IMR-90 (cell line): ENCODE data around the gene STK25. TPM values are rescaled to one million over a fixed set of nuclear protein-coding genes. Genes with fewer than 3 reads are reported as not detected.

ENCODE experiments used
- ATAC-seq: fragments of 200-7000 bp; cut with Tn5 transposase; 2 replicates; pipeline ENCODE4 v1.9.1; 2020; ENCODE audit warnings: low read depth, mild to moderate bottlenecking, moderate library complexity
- BruUV-seq: library from RNA; stranded (reverse); fragments of 400-500 nt; replicated peaks from 2 replicates; lab custom pipeline; 2021; lab: Mats Ljungman, UMichigan
- CTCF ChIA-PET: fragments of 300-600 bp; formaldehyde crosslinking; extraction: SDS; loops from one replicate; lab custom pipeline; 2021; ENCODE audit warnings: antibody characterized with exemption; lab: Yijun Ruan, JAX
- POLR2A ChIA-PET: fragments of 300-600 bp; sonication (Branson Sonifier 250); formaldehyde crosslinking; loops from one replicate; lab custom pipeline; 2022; ENCODE audit warnings: antibody characterized with exemption; ENCODE audit not compliant: unreplicated experiment; lab: Charles Lee
- DNase-seq: peaks from one replicate; pipeline ENCODE4 v3.0.0; 2013
- H2AFZ ChIP-seq: replicated peaks from 2 replicates; pipeline ENCODE3; 2013; ENCODE audit warnings: low read length, mild to moderate bottlenecking; ENCODE audit not compliant: poor library complexity
- H2AK5ac ChIP-seq: 2 replicates; pipeline ENCODE4 v1.6.1; 2013; ENCODE audit warnings: low read depth, low read length, inconsistent platforms
- H2AK9ac ChIP-seq: replicated peaks from 2 replicates; pipeline ENCODE3; 2013; ENCODE audit warnings: mild to moderate bottlenecking, low read depth, low read length, moderate library complexity; ENCODE audit not compliant: poor library complexity
- H2BK120ac ChIP-seq: 2 replicates; pipeline ENCODE4 v1.6.1; 2013; ENCODE audit warnings: low read depth, low read length, inconsistent platforms
- H2BK15ac ChIP-seq: 3 replicates; pipeline ENCODE4 v1.6.1; 2013; ENCODE audit warnings: low read depth, low read length, inconsistent platforms
- H2BK20ac ChIP-seq: 2 replicates; pipeline ENCODE4 v1.6.1; 2013; ENCODE audit warnings: low read depth, mild to moderate bottlenecking, inconsistent platforms, low read length, moderate library complexity
- H2BK5ac ChIP-seq: 2 replicates; pipeline ENCODE4 v1.6.1; 2013; ENCODE audit warnings: mild to moderate bottlenecking, low read depth, low read length, inconsistent platforms; ENCODE audit not compliant: poor library complexity, severe bottlenecking
- H3K14ac ChIP-seq: replicated peaks from 2 replicates; pipeline ENCODE4 v1.6.1; 2013; ENCODE audit warnings: low read depth, low read length, inconsistent platforms
- H3K18ac ChIP-seq: 2 replicates; pipeline ENCODE4 v1.6.1; 2013; ENCODE audit warnings: low read depth, low read length, control low read depth
- H3K23ac ChIP-seq: 2 replicates; pipeline ENCODE4 v1.6.1; 2013; ENCODE audit warnings: low read depth, low read length, inconsistent platforms
- H3K27ac ChIP-seq: 2 replicates; pipeline ENCODE4 v1.5.1; 2013; ENCODE audit warnings: mild to moderate bottlenecking, control low read depth, low read length; ENCODE audit not compliant: insufficient read depth
- H3K27me3 ChIP-seq: 2 replicates; pipeline ENCODE4 v1.6.1; 2013; ENCODE audit warnings: low read length; ENCODE audit not compliant: control insufficient read depth, insufficient read depth
- H3K36me3 ChIP-seq: 2 replicates; pipeline ENCODE4 v1.6.1; 2013; ENCODE audit warnings: low read length, mixed read lengths; ENCODE audit not compliant: control insufficient read depth, insufficient read depth
- H3K4ac ChIP-seq: 2 replicates; pipeline ENCODE4 v1.6.1; 2013; ENCODE audit warnings: low read depth, low read length, inconsistent platforms
- H3K4me1 ChIP-seq: 2 replicates; pipeline ENCODE4 v1.6.1; 2013; ENCODE audit warnings: low read length, mixed read lengths; ENCODE audit not compliant: control insufficient read depth, insufficient read depth
- H3K4me2 ChIP-seq: 2 replicates; pipeline ENCODE4 v1.6.1; 2013; ENCODE audit warnings: low read depth, mild to moderate bottlenecking, control low read depth, low read length, moderate library complexity
- H3K4me3 ChIP-seq: 2 replicates; pipeline ENCODE4 v1.5.1; 2013; ENCODE audit warnings: low read depth, mild to moderate bottlenecking, control low read depth, low read length, moderate library complexity; ENCODE audit not compliant: insufficient read depth
- H3K56ac ChIP-seq: 2 replicates; pipeline ENCODE4 v1.6.1; 2013; ENCODE audit warnings: low read length, inconsistent platforms; ENCODE audit not compliant: insufficient read depth; ENCODE audit errors: extremely low read depth
- H3K79me1 ChIP-seq, 2 experiments: 2 replicates each; pipeline ENCODE4 v1.6.1; 2013; ENCODE audit warnings: low read length in 2 of 2, inconsistent platforms in 1 of 2, low read depth in 1 of 2
- H3K9ac ChIP-seq: 2 replicates; pipeline ENCODE4 v1.6.1; 2013; ENCODE audit warnings: low read depth, low read length, control low read depth
- H3K9me1 ChIP-seq: 2 replicates; pipeline ENCODE4 v1.6.1; 2013; ENCODE audit warnings: low read length, inconsistent platforms; ENCODE audit not compliant: insufficient read depth
- H3K9me3 ChIP-seq: 2 replicates; pipeline ENCODE4 v1.6.1; 2013; ENCODE audit warnings: low read length; ENCODE audit not compliant: control insufficient read depth, insufficient read depth
- H4K20me1 ChIP-seq: 2 replicates; pipeline ENCODE4 v1.6.1; 2013; ENCODE audit warnings: low read length, inconsistent platforms; ENCODE audit not compliant: insufficient read depth
- H4K5ac ChIP-seq: 2 replicates; pipeline ENCODE4 v1.6.1; 2013; ENCODE audit warnings: mild to moderate bottlenecking, low read depth, low read length, control low read depth
- H4K8ac ChIP-seq, 2 experiments: 2 replicates each; pipeline ENCODE4 v1.6.1; 2013; ENCODE audit warnings: low read depth in 2 of 2, low read length in 2 of 2, control low read depth in 1 of 2, inconsistent platforms in 1 of 2
- H4K91ac ChIP-seq: 2 replicates; pipeline ENCODE4 v1.6.1; 2013; ENCODE audit warnings: low read depth, low read length, inconsistent platforms; ENCODE audit not compliant: insufficient read depth
- BHLHE40 ChIP-seq: fragments of 150-350 bp; IDR thresholded peaks from 2 replicates; pipeline ENCODE4 v1.6.1; 2016; ENCODE audit warnings: mild to moderate bottlenecking, low read depth, low read length
- CHD1 ChIP-seq: IDR thresholded peaks from 2 replicates; pipeline ENCODE4 v1.6.1; 2012; ENCODE audit warnings: low read depth, low read length, improper control_type of control experiment
- CTCF ChIP-seq: conservative IDR thresholded peaks from 2 replicates; pipeline ENCODE4 v1.5.1; 2012; ENCODE audit warnings: mild to moderate bottlenecking, low read depth, low read length, improper control_type of control experiment
- FOS ChIP-seq: fragments of 150-350 bp; IDR thresholded peaks from 2 replicates; pipeline ENCODE4 v1.6.1; 2016; ENCODE audit warnings: low read depth, low read length
- MAFK ChIP-seq: IDR thresholded peaks from 2 replicates; pipeline ENCODE4 v1.6.1; 2012; ENCODE audit warnings: low read depth, low read length, improper control_type of control experiment
- NFE2L2 ChIP-seq: fragments of 150-350 bp; IDR thresholded peaks from 2 replicates; pipeline ENCODE4 v1.6.1; 2016; ENCODE audit warnings: low read depth, mild to moderate bottlenecking, low read length
- RAD21 ChIP-seq: IDR thresholded peaks from 2 replicates; pipeline ENCODE4 v1.6.1; 2012; ENCODE audit warnings: low read length, improper control_type of control experiment
- RCOR1 ChIP-seq: IDR thresholded peaks from 2 replicates; pipeline ENCODE4 v1.6.1; 2012; ENCODE audit warnings: mild to moderate bottlenecking, low read length, improper control_type of control experiment; ENCODE audit not compliant: insufficient replicate concordance
- RFX5 ChIP-seq: IDR thresholded peaks from 2 replicates; pipeline ENCODE4 v1.8.0; 2012; ENCODE audit warnings: low read depth, mild to moderate bottlenecking, low read length, moderate library complexity
- SMC3 ChIP-seq: fragments of 150-350 bp; IDR thresholded peaks from 2 replicates; pipeline ENCODE4 v1.6.1; 2016; ENCODE audit warnings: low read depth, mild to moderate bottlenecking, antibody characterized with exemption, low read length, moderate library complexity
- USF2 ChIP-seq: fragments of 150-350 bp; IDR thresholded peaks from 2 replicates; pipeline ENCODE4 v1.6.1; 2017; ENCODE audit warnings: mild to moderate bottlenecking, antibody characterized with exemption, low read length, low read depth
- whole genome bisulfite sequencing, 2 experiments: methylation state at CpG; one replicate each; pipeline versions ENCODE4 v1.1.5 to v1.1.7; 2013; ENCODE audit warnings: missing lambda C conversion rate in 2 of 2; ENCODE audit not compliant: insufficient read length in 1 of 2; ENCODE audit errors: extremely low coverage in 2 of 2; 5-methylcytosine and 5-hydroxymethylcytosine counted together
- dilution Hi-C: fragments of 300-500 bp; cut with HindIII; formaldehyde crosslinking; loops from one replicate; pipeline ENCODE4 v1.14.3; 2018; ENCODE audit warnings: low sequenced_read_pairs; ENCODE audit not compliant: unreplicated experiment
- in situ Hi-C: fragments of 300-500 bp; cut with MboI; formaldehyde crosslinking; loops from 3 replicates; pipeline ENCODE4 v1.14.3; 2019; ENCODE audit warnings: low sequenced_read_pairs, inconsistent platforms, mixed read lengths
- intact Hi-C: fragments of 100-400 bp; cut with micrococcal nuclease; formaldehyde crosslinking; loops from 2 replicates; pipeline ENCODE4 v1.10.0; 2022
- polyA plus RNA-seq, 3 experiments: library from polyadenylated mRNA; depleted of rRNA; stranded (reverse); fragments of >200 nt; gene quantifications; 2 replicates each; pipeline ENCODE4 v1.2.3, GENCODE V29; 2012; ENCODE audit warnings: low replicate concordance in 1 of 3
- total RNA-seq: library from RNA; depleted of rRNA; stranded (reverse); fragments of >200 nt; gene quantifications from 2 replicates; pipeline ENCODE4 v1.2.3, GENCODE V29; 2012

STK25 gene
- total and polyA plus RNA-seq, 2 of the 4 experiments (the other 2 are of a cell fraction) = 258 to 392 TPM

DNA sequence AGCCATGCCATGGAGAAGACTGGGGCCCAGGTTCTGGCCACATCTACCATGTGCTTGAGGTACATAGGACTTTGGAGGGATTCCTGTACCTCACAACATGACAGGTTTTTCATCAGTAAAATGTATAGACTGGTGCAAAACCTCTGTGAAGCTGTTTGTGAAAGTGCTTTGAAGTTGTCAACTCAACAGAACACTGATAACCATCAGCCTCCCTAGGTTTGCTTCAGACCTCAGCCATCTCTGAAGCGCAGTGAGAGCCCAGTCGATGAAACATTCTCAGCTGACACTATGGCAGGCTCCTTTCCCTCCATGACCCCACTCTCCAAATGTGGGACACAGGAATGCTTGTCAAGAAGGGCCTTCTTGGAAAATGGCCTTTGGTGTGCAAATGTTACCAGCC lies 38.6 kb downstream of the STK25 start:
- CTCF ChIA-PET = no interaction called here
- ATAC-seq = no peak

More for the DNA sequence above, 38.6 kb downstream of the STK25 start:
- Histone ChIP-seq H3K9me1 (no peaks in the 10 kb centered on the region), H3K18ac (no peak overlapping the region), H4K20me1 (no peaks in the 10 kb centered on the region), H2AK5ac (no peak overlapping the region), H2AK9ac (no peak overlapping the region), H3K27ac (no peak overlapping the region), H3K36me3 (no peaks in the 10 kb centered on the region), H3K14ac (no peak overlapping the region), H3K4me3 (no peak overlapping the region), H3K9ac (no peak overlapping the region), H2BK120ac (no peak overlapping the region), H4K91ac (no peak overlapping the region), H2BK5ac (no peak overlapping the region), H2AFZ (no peak overlapping the region), H3K4ac (no peak overlapping the region), H3K4me2 (no peak overlapping the region), H3K56ac (no peak overlapping the region), H3K27me3 (peaks cover 9% of the 10 kb centered on the region), H3K23ac (no peak overlapping the region), H4K8ac (no peak overlapping the region), H3K79me1 (no peaks in the 10 kb centered on the region), H2BK15ac (no peak overlapping the region), H2BK20ac (no peak overlapping the region), H4K5ac (no peak overlapping the region), H3K9me3 (no peaks in the 10 kb centered on the region), H3K4me1 (no peaks in the 10 kb centered on the region)
- intact Hi-C loops (no loop called here), dilution Hi-C loops (no loop called here), in situ Hi-C loops (no loop called here)
- TF ChIP-seq USF2 (no peak), SMC3 (no peak), CHD1 (no peak), CTCF (no peak), FOS (no peak), RFX5 (no peak), NFE2L2 (no peak), RAD21 (no peak), BHLHE40 (no peak), MAFK (no peak), RCOR1 (no peak)
- no CpG with 5 or more reads among the region's 2 CpGs for WGBS, 2 experiments
- no TSS peak for BruUV-seq
- DNase-seq = no peak
- POLR2A ChIA-PET = no interaction called here
